GM12878 (cell line): ENCODE data around the gene CA10. TPM values are rescaled to one million over a fixed set of nuclear protein-coding genes. Genes with fewer than 3 reads are reported as not detected.

Experiments used
- ATAC-seq: fragments of 200-7000 bp; cut with Tn5 transposase; 3 replicates; pipeline ENCODE4 v1.9.1; 2020; ENCODE audit warnings: mild to moderate bottlenecking, moderate library complexity
- BruUV-seq: library from RNA; stranded (reverse); fragments of 400-500 nt; replicated peaks from 2 replicates; lab custom pipeline; 2021; lab: Mats Ljungman, UMichigan
- CTCF ChIA-PET: fragments of 300-600 bp; sonication (Branson Sonifier 250); formaldehyde crosslinking; extraction: SDS; loops from one replicate; lab custom pipeline; 2021; ENCODE audit warnings: inconsistent platforms; lab: Yijun Ruan, JAX
- POLR2A ChIA-PET: fragments of 350-600 bp; formaldehyde crosslinking; extraction: SDS; loops from one replicate; lab custom pipeline; 2021; ENCODE audit warnings: inconsistent platforms; lab: Charles Lee
- RAD21 ChIA-PET: fragments of 300-600 bp; sonication (Branson Sonifier 250); formaldehyde crosslinking; loops from one replicate; lab custom pipeline; 2023; ENCODE audit warnings: antibody characterized with exemption; ENCODE audit not compliant: unreplicated experiment; lab: Charles Lee
- SMC1A ChIA-PET: fragments of 300-600 bp; sonication (Branson Sonifier 250); formaldehyde crosslinking; loops from one replicate; lab custom pipeline; 2023; ENCODE audit not compliant: unreplicated experiment, uncharacterized antibody; lab: Charles Lee
- DNase-seq: peaks from one replicate; pipeline ENCODE4 v3.0.0-alpha.2; 2011; ENCODE audit warnings: low read depth, low spot score
- FAIRE-seq: peaks from 3 replicates; lab custom pipeline; 2011; peaks lifted over from hg19 to GRCh38; lab: Jason Lieb, UNC
- H2AFZ ChIP-seq: 2 replicates; pipeline ENCODE4 v1.6.0; 2011; ENCODE audit warnings: low read depth, low read length, control low read depth; ENCODE audit not compliant: control insufficient read depth
- H3K27ac ChIP-seq: 2 replicates; pipeline ENCODE4 v1.5.1; 2011; ENCODE audit warnings: control low read depth; ENCODE audit not compliant: control insufficient read depth, insufficient read depth
- H3K27me3 ChIP-seq, 2 experiments: replicated peaks in 1 of 2; 2 replicates each; pipeline versions ENCODE4 v1.6.0 to v1.6.1; 2011; ENCODE audit warnings: low read length in 1 of 2; ENCODE audit not compliant: control insufficient read depth in 2 of 2, insufficient read depth in 2 of 2
- H3K36me3 ChIP-seq, 2 experiments: 2 replicates each; pipeline ENCODE4 v1.5.1; 2011; ENCODE audit warnings: low read length in 1 of 2; ENCODE audit not compliant: control insufficient read depth in 2 of 2, insufficient read depth in 2 of 2
- H3K4me1 ChIP-seq: 2 replicates; pipeline ENCODE4 v1.6.1; 2011; ENCODE audit warnings: mild to moderate bottlenecking, low read length, moderate library complexity, mixed read lengths; ENCODE audit not compliant: control insufficient read depth, insufficient read depth
- H3K4me2 ChIP-seq: 2 replicates; pipeline ENCODE4 v1.6.0; 2011; ENCODE audit warnings: control low read depth; ENCODE audit not compliant: control insufficient read depth, insufficient read depth
- H3K4me3 ChIP-seq: fragments of 200-600 bp; sonication (generic); 2 replicates; pipeline ENCODE4 v1.5.1; 2016
- H3K79me2 ChIP-seq: 2 replicates; pipeline ENCODE4 v1.6.0; 2011; ENCODE audit warnings: low read length; ENCODE audit not compliant: control insufficient read depth, insufficient read depth
- H3K9ac ChIP-seq: 2 replicates; pipeline ENCODE4 v1.8.0; 2011; ENCODE audit warnings: low read length, control low read depth, mixed read lengths; ENCODE audit not compliant: control insufficient read depth, insufficient read depth
- H3K9me3 ChIP-seq: replicated peaks from 3 replicates; pipeline ENCODE4 v1.5.1; 2011; ENCODE audit warnings: mild to moderate bottlenecking, low read length; ENCODE audit not compliant: control insufficient read depth, insufficient read depth
- H4K20me1 ChIP-seq: 2 replicates; pipeline ENCODE4 v1.6.0; 2011; ENCODE audit not compliant: control insufficient read depth, insufficient read depth
- ETV6 ChIP-seq, 2 experiments: fragments of 450-650 bp in 1 of 2; IDR thresholded peaks in 1 of 2; conservative IDR thresholded peaks in 1 of 2; 2 replicates each; pipeline ENCODE4 v1.6.1; 2014; ENCODE audit warnings: antibody characterized with exemption in 1 of 2, borderline replicate concordance in 1 of 2, low read depth in 1 of 2, mild to moderate bottlenecking in 1 of 2, moderate library complexity in 1 of 2
- IKZF1 ChIP-seq: fragments of 450-650 bp; conservative IDR thresholded peaks from 2 replicates; pipeline ENCODE4 v1.6.1; 2017; ENCODE audit warnings: antibody characterized with exemption, mild to moderate bottlenecking
- KAT2A ChIP-seq: conservative IDR thresholded peaks from 2 replicates; pipeline ENCODE4 v1.6.1; 2011; ENCODE audit warnings: low read depth, low read length; ENCODE audit not compliant: control insufficient read depth
- MLLT1 ChIP-seq: fragments of 450-650 bp; IDR thresholded peaks from 2 replicates; pipeline ENCODE4 v1.6.1; 2016; ENCODE audit warnings: mild to moderate bottlenecking
- SREBF1 ChIP-seq: IDR thresholded peaks from 2 replicates; pipeline ENCODE4 v1.6.1; 2012; ENCODE audit warnings: mild to moderate bottlenecking, low read length
- STAT3 ChIP-seq: IDR thresholded peaks from 2 replicates; pipeline ENCODE4 v1.6.1; 2011; ENCODE audit warnings: low read depth, low read length, improper control_type of control experiment
- TBL1XR1 ChIP-seq: IDR thresholded peaks from 2 replicates; pipeline ENCODE4 v1.6.1; 2012; ENCODE audit warnings: low read depth, low read length, improper control_type of control experiment
- USF2 ChIP-seq: IDR thresholded peaks from 2 replicates; pipeline ENCODE4 v1.6.1; 2011; ENCODE audit warnings: low read depth, low read length, improper control_type of control experiment, borderline replicate concordance
- WGBS: methylation state at CpG from one replicate; pipeline ENCODE4 v1.1.6; 2016; ENCODE audit warnings: low lambda C conversion rate; ENCODE audit not compliant: insufficient replicate concordance, insufficient coverage; ENCODE audit errors: missing lambda C conversion rate; 5-methylcytosine and 5-hydroxymethylcytosine counted together
- in situ Hi-C: fragments of 300-500 bp; cut with MboI; formaldehyde crosslinking; loops from 9 replicates; pipeline ENCODE4 v1.14.3; 2018; ENCODE audit warnings: mixed read lengths
- intact Hi-C: fragments of 100-400 bp; cut with micrococcal nuclease; formaldehyde crosslinking; loops from one replicate; pipeline ENCODE4 v1.14.2; 2022; ENCODE audit not compliant: unreplicated experiment
- polyA plus RNA-seq, 11 experiments: library from polyadenylated mRNA; depleted of rRNA in 4 of 11; unstranded in 6 of 11; stranded (reverse) in 5 of 11; fragments of >200 nt; fragmentation: Nextera tagmentation in 4 of 11; fragmentation: Illumina TruSeq in 1 of 11; extraction: Ambion mirVana in 4 of 11; extraction: Trizol in 1 of 11; gene quantifications; 1 replicate in 1 of 11; 2 replicates in 10 of 11; pipeline versions ENCODE4 v1.2.1 to v1.2.3, GENCODE V29; 2011 to 2016; ENCODE audit warnings: inconsistent platforms in 2 of 11, missing spikeins in 2 of 11, low read depth in 1 of 11
- total RNA-seq, 4 experiments: library from RNA; depleted of rRNA in 3 of 4; stranded (reverse); fragments of >200 nt in 3 of 4; fragmentation: Illumina TruSeq in 1 of 4; extraction: Trizol in 1 of 4; gene quantifications; 2 replicates each; pipeline versions ENCODE4 v1.2.1 to v1.2.3, GENCODE V29; 2013 to 2021
- TF ChIP-seq, protein P1 (sequence below): fragments of 450-650 bp; IDR thresholded peaks from 2 replicates; pipeline ENCODE4 v1.6.1; 2014; ENCODE audit warnings: mild to moderate bottlenecking

Gene CA10
- total and polyA plus RNA-seq, 10 of the 15 experiments (the other 5 are each of a cell fraction or from before 2014, with no cell fraction given) = not detected

DNA sequence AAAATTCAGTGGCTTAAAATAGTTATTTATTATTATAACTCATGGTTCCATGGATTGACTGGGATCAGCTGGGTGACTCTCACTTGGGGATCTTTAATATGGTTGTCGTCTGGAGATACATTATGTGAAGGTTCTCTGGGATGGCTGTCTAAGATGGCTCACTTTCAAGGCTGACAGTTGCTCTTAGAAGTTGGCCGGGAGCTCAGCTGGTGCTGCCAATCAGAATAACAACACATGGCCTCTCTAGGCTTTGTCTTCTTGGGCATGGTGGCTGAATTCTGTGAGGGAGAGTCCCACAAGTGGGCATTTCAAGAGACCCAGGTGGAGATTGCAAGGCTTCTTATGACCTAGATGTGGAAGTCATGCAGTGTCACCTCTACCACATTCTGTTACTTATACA lies 269.7 kb downstream of the CA10 start:
- RAD21 ChIA-PET = no interaction called here
- Histone ChIP-seq H2AFZ (no peak overlapping the region), H3K4me2 (no peak overlapping the region), H3K27ac (no peak overlapping the region), H3K9me3 (no peaks in the 10 kb centered on the region), H3K4me1 (no peaks in the 10 kb centered on the region), H4K20me1 (no peaks in the 10 kb centered on the region), H3K4me3 (no peak overlapping the region), H3K9ac (no peak overlapping the region), H3K79me2 (no peaks in the 10 kb centered on the region), H3K36me3 (no peaks in the 10 kb centered on the region)
- POLR2A ChIA-PET = no interaction called here
- CTCF ChIA-PET = no interaction called here
- DNase-seq = no peak
- no peak for FAIRE-seq
- 15% methylated on average over 2 of the region's 2 CpGs for WGBS
- BruUV-seq = no TSS peak
- intact Hi-C loops = no loop called here
- SMC1A ChIA-PET = no interaction called here
- ATAC-seq = no peak
- no peak for TF ChIP-seq KAT2A
- no peak for TF ChIP-seq IKZF1
- TF ChIP-seq, protein P1, sequence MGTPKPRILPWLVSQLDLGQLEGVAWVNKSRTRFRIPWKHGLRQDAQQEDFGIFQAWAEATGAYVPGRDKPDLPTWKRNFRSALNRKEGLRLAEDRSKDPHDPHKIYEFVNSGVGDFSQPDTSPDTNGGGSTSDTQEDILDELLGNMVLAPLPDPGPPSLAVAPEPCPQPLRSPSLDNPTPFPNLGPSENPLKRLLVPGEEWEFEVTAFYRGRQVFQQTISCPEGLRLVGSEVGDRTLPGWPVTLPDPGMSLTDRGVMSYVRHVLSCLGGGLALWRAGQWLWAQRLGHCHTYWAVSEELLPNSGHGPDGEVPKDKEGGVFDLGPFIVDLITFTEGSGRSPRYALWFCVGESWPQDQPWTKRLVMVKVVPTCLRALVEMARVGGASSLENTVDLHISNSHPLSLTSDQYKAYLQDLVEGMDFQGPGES = no peak
- TF ChIP-seq MLLT1 = no peak
- TF ChIP-seq, all 136 proteins: peak for 0
- H3K27me3 ChIP-seq = no peaks in the 10 kb centered on the region
- in situ Hi-C loops = no loop called here

DNA sequence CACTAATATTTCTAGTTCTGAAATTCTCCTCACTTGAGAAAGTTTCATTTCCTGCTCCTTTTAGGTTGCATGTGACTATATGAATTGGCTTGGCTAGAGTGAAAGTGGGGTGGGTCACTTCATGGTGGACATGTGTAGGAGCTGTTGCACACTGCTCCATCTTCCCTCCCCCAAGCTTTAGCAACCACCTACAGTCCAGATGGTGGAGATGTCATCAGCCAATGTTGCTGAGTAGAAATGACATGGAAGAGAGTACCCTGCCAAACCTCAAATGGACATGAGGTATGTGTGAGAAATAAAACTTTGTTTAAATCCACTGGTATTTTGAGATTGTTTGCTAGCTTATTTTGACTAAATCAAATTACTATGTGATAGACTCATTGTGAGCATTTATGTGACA lies 281.5 kb downstream of the CA10 start:
- Histone ChIP-seq H2AFZ (no peak overlapping the region), H3K4me1 (no peaks in the 10 kb centered on the region), H3K4me3 (no peak overlapping the region), H3K9me3 (no peaks in the 10 kb centered on the region), H3K4me2 (no peak overlapping the region), H3K36me3 (no peaks in the 10 kb centered on the region)
- DNase-seq (no peak), FAIRE-seq (no peak), ATAC-seq (no peak)
- POLR2A ChIA-PET = no interaction called here
- intact Hi-C loops (no loop called here), in situ Hi-C loops (no loop called here)
- BruUV-seq = no TSS peak
- SMC1A ChIA-PET = no interaction called here
- TF ChIP-seq USF2 (no peak), IKZF1 (no peak), ETV6 (conservative IDR thresholded peaks at IDR 0.05 in 1 of 2, IDR thresholded peaks at IDR 0.05 in 1 of 2; ENCODE audit: borderline replicate concordance in 1 of 2, low read depth in 1 of 2) (no peak), STAT3 (no peak), TBL1XR1 (no peak), SREBF1 (no peak)
- TF ChIP-seq, all 136 proteins: peak for 0
- Histone ChIP-seq H4K20me1 (no peaks in the 10 kb centered on the region), H3K27me3 (no peaks in the 10 kb centered on the region), H3K9ac (no peak overlapping the region), H3K79me2 (no peaks in the 10 kb centered on the region), H3K27ac (no peak overlapping the region)
- CTCF ChIA-PET = interaction anchor here (1.7 kb wide), 1 partner anchor 16 kb away, joined by 4 read pairs; no protein-coding TSS in a partner anchor
- RAD21 ChIA-PET = no interaction called here
